ENCODE data around the gene GATD1.

GRCh38 chr11:792535-792821 is 15.2 kb upstream of the GATD1 start:
- no peak for TF ChIP-seq POLR2A (IDR thresholded peaks at IDR 0.05)
- no peak for TF ChIP-seq CTCF (IDR thresholded peaks at IDR 0.05)
- TF ChIP-seq POLR2AphosphoS5 (IDR thresholded peaks at IDR 0.05) = no peak
